Activated T-helper 17 cell treated with anti-CD3 and anti-CD28 coated beads, Interleukin-2, amount 50 U/mL, for 72 hours (primary cell): Measurements from ENCODE around the gene AP5Z1. TPM values are rescaled to one million over a fixed set of nuclear protein-coding genes. Genes with fewer than 3 reads are reported as not detected.

ENCODE experiments used
- ATAC-seq: fragments of 150-1000 bp; cut with Tn5 transposase; replicated peaks from 2 replicates; pipeline ENCODE4 v1.10.0; 2021; ENCODE audit warnings: mild to moderate bottlenecking, moderate library complexity
- H3K27ac Mint-ChIP-seq: one replicate; pipeline ENCODE4 v1.8.0; 2022; ENCODE audit warnings: mixed read lengths
- H3K27me3 Mint-ChIP-seq: one replicate; pipeline ENCODE4 v1.8.0; 2022; ENCODE audit warnings: mixed read lengths
- H3K36me3 Mint-ChIP-seq: one replicate; pipeline ENCODE4 v1.8.0; 2022; ENCODE audit warnings: low read depth, mild to moderate bottlenecking, mixed read lengths
- H3K4me1 Mint-ChIP-seq: one replicate; pipeline ENCODE4 v1.8.0; 2022; ENCODE audit warnings: mixed read lengths
- H3K4me3 Mint-ChIP-seq: one replicate; pipeline ENCODE4 v1.8.0; 2022; ENCODE audit warnings: mild to moderate bottlenecking, mixed read lengths
- H3K9me3 Mint-ChIP-seq: one replicate; pipeline ENCODE4 v1.8.0; 2022; ENCODE audit warnings: mixed read lengths
- total RNA-seq, 2 donors: library from RNA; stranded (reverse); gene quantifications; one replicate each; pipeline ENCODE4 v1.2.3, GENCODE V29; 2022

AP5Z1 gene
- total RNA-seq, 2 donors from 2014 or later = 38.7 to 51.9 TPM

DNA sequence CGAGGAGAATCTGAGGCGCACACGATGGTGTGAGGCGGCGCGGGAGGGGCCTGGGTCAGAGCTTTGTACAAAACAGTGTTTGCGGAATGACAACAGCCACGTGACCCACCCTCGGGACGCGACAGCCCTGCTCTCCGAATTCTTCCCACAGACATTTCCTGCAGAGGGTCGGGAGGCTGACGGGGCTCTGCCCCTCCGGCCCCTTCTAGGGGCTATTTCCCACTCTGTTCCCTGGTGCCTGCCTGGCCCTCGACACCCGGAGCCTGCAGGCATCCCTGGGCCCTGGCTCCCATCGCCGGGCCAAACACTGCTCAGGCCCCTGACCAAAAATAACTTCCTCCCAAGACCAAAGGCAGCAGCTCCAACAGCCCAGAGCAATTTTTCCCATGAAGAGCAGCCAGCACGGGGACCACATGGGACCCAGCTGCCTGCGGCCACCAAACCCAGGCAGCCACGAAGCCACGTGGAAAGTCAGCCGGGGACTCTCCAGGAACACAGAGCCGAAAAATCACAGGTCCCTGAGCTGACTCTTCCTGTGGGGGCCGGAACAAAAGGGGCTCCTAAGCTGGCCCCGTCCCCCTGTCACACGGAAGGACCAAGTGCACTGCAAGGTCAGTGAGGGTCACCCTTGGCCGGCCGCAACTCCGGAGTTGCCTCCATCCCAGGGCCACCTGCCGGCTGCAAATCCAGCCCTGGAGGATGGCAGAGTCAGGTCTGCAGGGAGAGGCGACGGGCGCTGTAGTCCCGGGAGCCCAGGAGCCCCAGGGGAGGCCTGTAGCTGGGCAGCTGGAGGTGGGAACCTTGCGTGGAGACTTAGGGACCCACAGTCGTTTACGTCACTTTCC lies 44.4 kb downstream of the AP5Z1 start:
- no peak overlapping the region for H3K4me3 Mint-ChIP-seq
- H3K36me3 Mint-ChIP-seq = no peaks in the 10 kb centered on the region
- no peak overlapping the region for H3K27ac Mint-ChIP-seq
- H3K27me3 Mint-ChIP-seq = peaks cover 7% of the 10 kb centered on the region
- ATAC-seq = no peak
- no peaks in the 10 kb centered on the region for H3K4me1 Mint-ChIP-seq
- no peaks in the 10 kb centered on the region for H3K9me3 Mint-ChIP-seq

GRCh38 chr7:4820405-4820966 lies 45.1 kb downstream of the AP5Z1 start:
- Mint-ChIP-seq H3K4me1 (no peaks in the 10 kb centered on the region), H3K36me3 (no peaks in the 10 kb centered on the region), H3K4me3 (no peak overlapping the region), H3K9me3 (no peaks in the 10 kb centered on the region), H3K27ac (no peak overlapping the region), H3K27me3 (peaks cover 6% of the 10 kb centered on the region)
- no peak for ATAC-seq

GRCh38 chr7:4820967-4821471 lies 45.6 kb downstream of the AP5Z1 start:
- no peak overlapping the region for H3K4me3 Mint-ChIP-seq
- H3K36me3 Mint-ChIP-seq = no peaks in the 10 kb centered on the region
- ATAC-seq = no peak
- H3K27me3 Mint-ChIP-seq = peaks cover 6% of the 10 kb centered on the region
- H3K9me3 Mint-ChIP-seq = no peaks in the 10 kb centered on the region
- H3K4me1 Mint-ChIP-seq = no peaks in the 10 kb centered on the region
- no peak overlapping the region for H3K27ac Mint-ChIP-seq

- no peak overlapping the region for H3K4me3 Mint-ChIP-seq
- ATAC-seq = no peak
- H3K9me3 Mint-ChIP-seq = no peaks in the 10 kb centered on the region
- H3K36me3 Mint-ChIP-seq = no peaks in the 10 kb centered on the region
- no peak overlapping the region for H3K27ac Mint-ChIP-seq
- peaks cover 6% of the 10 kb centered on the region for H3K27me3 Mint-ChIP-seq
- H3K4me1 Mint-ChIP-seq = no peaks in the 10 kb centered on the region
These were observed 47.3 kb downstream of the AP5Z1 start for GRCh38 chr7:4822677-4823076.

DNA sequence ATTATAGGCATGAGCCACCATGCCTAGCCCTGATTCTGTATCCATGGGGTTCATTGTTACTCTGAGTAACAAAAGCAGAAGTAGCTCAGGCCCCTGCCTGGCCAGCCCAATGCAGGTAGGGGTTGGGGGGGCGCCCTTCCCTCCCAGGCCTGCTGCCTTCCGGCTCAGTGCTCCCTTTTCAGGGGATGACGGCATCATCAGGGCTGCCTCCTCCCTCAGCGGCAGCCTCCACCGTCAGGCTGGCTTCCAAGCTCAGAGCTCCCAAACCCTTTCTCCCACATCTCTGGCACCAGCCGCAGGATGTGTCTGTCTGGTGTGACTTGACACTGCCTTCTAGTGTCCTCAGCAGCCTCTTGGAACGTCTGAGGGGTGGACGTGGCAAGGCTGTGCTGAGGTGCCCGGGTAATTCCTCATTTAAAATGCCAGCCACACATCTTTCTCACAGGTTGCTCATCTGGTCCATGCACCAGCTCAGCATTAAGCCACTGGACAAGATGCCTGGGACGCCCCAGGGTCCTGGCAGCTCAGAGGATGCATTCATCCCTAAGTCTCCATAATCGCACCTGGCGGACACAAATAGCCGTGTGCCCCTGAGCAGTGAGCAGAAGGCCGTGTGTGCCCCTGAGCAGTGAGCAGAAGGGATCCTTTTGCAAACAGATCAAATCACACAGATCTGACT lies 48.2 kb downstream of the AP5Z1 start:
- Mint-ChIP-seq H3K4me1 (no peaks in the 10 kb centered on the region), H3K27me3 (peaks cover 6% of the 10 kb centered on the region), H3K4me3 (no peak overlapping the region), H3K36me3 (no peaks in the 10 kb centered on the region), H3K27ac (no peak overlapping the region), H3K9me3 (no peaks in the 10 kb centered on the region)
- ATAC-seq = no peak

GRCh38 chr7:4824120-4824775 lies 48.8 kb downstream of the AP5Z1 start:
- H3K27ac Mint-ChIP-seq = no peak overlapping the region
- H3K4me3 Mint-ChIP-seq = no peak overlapping the region
- peaks cover 6% of the 10 kb centered on the region for H3K27me3 Mint-ChIP-seq
- H3K4me1 Mint-ChIP-seq = no peaks in the 10 kb centered on the region
- ATAC-seq = no peak
- H3K36me3 Mint-ChIP-seq = no peaks in the 10 kb centered on the region
- H3K9me3 Mint-ChIP-seq = no peaks in the 10 kb centered on the region

GRCh38 chr7:4825081-4825480 lies 49.7 kb downstream of the AP5Z1 start:
- H3K36me3 Mint-ChIP-seq = no peaks in the 10 kb centered on the region
- no peak overlapping the region for H3K27ac Mint-ChIP-seq
- H3K9me3 Mint-ChIP-seq = no peaks in the 10 kb centered on the region
- H3K4me3 Mint-ChIP-seq = no peak overlapping the region
- ATAC-seq = no peak
- peaks cover 6% of the 10 kb centered on the region for H3K27me3 Mint-ChIP-seq
- no peaks in the 10 kb centered on the region for H3K4me1 Mint-ChIP-seq

DNA sequence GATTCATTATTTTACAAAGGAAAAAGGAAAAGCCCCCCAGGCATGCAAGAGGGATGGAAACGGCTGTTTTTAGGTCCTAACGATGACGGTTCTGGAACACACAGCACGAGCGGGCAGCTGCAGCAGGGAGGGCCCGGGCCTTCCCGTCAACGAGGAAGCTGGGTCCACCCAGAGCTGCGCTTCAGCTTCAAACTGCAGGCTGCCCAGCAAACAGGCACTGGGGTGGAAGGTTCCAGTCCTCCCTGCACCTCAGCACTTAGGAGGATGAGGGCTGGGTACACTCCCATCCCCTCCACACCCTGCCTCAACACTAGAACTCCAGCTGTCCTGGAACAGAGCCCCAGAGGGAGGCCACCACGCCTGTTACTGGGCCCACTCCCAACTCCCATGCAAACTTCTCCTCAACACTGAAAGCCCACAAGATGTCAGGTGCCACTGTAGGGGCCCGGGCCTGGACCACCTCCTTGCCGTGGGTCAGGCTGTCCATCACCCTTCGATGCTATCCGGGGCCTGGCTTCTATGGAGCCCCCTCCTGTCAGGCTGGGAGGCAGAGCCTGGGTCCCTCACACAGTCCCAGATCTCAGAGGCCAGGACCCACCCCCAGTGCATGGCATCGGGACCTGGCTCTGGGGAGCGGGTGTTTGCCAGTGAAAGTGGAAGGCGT lies 53.4 kb downstream of the AP5Z1 start:
- ATAC-seq = no peak
- Mint-ChIP-seq H3K27ac (no peak overlapping the region), H3K4me1 (no peaks in the 10 kb centered on the region), H3K9me3 (no peaks in the 10 kb centered on the region), H3K36me3 (no peaks in the 10 kb centered on the region), H3K4me3 (no peak overlapping the region), H3K27me3 (no peaks in the 10 kb centered on the region)

GRCh38 chr7:4830176-4830575 lies 54.8 kb downstream of the AP5Z1 start:
- Mint-ChIP-seq H3K4me1 (no peaks in the 10 kb centered on the region), H3K36me3 (no peaks in the 10 kb centered on the region), H3K27ac (no peak overlapping the region), H3K9me3 (no peaks in the 10 kb centered on the region), H3K4me3 (no peak overlapping the region), H3K27me3 (no peaks in the 10 kb centered on the region)
- ATAC-seq = peak; percentile 72

DNA sequence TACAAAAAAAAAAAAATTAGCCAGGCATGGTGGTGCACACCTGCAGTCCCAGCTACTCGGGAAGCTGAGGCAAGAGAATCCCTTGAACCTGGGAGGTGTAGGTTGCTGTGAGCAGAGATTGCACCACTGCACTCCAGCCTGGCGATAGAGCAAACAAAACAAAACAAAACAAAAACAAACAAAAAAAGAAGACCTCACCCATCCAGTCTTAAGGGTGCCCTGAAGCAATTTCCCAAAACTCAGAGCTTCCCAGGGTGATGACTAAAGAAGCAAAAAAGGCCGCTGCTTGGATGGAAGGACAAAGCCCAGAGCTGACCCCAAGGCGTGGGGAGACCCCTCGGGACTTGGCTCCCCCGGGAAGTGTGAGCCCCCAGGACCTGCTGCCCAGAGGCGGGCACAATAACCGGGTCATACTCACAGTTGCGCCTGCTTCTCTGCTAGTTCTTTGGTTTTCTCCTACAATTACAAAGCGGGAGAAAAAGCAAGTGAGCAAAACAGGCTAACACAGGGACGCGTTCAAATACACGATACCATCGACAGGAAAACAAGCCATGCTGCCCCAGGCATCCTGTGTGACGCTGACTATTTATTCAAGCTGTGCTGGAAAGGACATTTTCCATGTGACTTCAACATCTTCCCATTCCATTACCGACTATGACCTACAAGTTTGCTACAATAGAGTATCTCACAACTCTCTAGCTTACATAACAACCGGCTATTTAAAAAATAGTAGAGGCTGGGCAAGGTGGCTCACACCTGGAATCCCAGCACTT lies 56.5 kb downstream of the AP5Z1 start:
- no peaks in the 10 kb centered on the region for H3K4me1 Mint-ChIP-seq
- H3K36me3 Mint-ChIP-seq = no peaks in the 10 kb centered on the region
- no peak overlapping the region for H3K27ac Mint-ChIP-seq
- H3K27me3 Mint-ChIP-seq = no peaks in the 10 kb centered on the region
- no peak overlapping the region for H3K4me3 Mint-ChIP-seq
- H3K9me3 Mint-ChIP-seq = no peaks in the 10 kb centered on the region
- ATAC-seq = no peak

- H3K4me1 Mint-ChIP-seq = no peaks in the 10 kb centered on the region
- no peaks in the 10 kb centered on the region for H3K36me3 Mint-ChIP-seq
- H3K9me3 Mint-ChIP-seq = no peaks in the 10 kb centered on the region
- no peak overlapping the region for H3K4me3 Mint-ChIP-seq
- ATAC-seq = no peak
- no peak overlapping the region for H3K27ac Mint-ChIP-seq
- peaks cover 4% of the 10 kb centered on the region for H3K27me3 Mint-ChIP-seq
These were observed 57.3 kb downstream of the AP5Z1 start for GRCh38 chr7:4832711-4833110.

- no peaks in the 10 kb centered on the region for H3K9me3 Mint-ChIP-seq
- no peak overlapping the region for H3K4me3 Mint-ChIP-seq
- H3K36me3 Mint-ChIP-seq = no peaks in the 10 kb centered on the region
- H3K4me1 Mint-ChIP-seq = no peaks in the 10 kb centered on the region
- H3K27me3 Mint-ChIP-seq = peaks cover 4% of the 10 kb centered on the region
- ATAC-seq = no peak
- no peak overlapping the region for H3K27ac Mint-ChIP-seq
These were observed 57.8 kb downstream of the AP5Z1 start for GRCh38 chr7:4833176-4833575.

DNA sequence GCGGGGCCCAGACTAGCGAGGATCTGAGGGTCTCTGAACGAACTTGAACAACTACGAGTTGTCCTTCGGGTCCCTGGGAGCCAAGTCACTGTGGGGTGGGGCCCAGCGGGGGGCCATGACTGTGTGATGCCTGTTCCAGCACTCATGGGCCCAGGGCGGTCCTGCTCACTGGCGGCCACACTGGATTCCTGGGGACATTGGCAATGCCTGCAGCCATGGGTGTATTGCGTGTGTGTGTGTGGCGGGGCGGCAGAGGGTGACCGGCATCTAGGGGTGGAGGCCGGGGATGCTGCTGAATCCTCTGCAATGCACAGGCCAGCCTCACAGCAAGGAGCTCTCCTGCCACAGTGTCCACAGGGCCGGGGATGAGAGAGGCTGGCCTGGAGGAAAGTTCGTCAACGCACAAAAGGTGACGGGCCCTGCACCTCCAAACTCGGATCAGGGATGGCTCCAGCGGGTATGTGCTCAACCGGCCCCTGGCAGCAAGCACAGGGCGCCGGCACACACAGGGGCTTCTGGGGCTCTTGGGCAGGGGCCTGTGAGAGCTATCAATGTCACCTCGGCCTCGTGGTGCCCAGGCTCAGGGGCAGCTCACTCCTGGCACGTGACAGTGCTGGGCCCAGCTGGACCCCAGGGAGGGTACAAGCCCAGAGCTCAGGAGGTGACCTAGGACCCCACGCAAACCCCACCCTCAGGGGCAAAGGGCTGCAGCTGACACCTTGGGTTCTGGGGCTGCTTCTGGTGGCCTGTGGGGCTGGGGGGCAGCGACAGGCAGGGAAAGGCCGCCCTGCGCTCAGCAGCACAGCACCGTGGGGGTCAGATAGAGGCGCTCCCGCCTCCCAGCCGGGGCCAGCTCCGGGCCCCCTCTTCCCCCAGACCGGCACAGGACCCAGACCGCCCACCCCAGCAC lies 58.5 kb downstream of the AP5Z1 start:
- Mint-ChIP-seq H3K27ac (no peak overlapping the region), H3K4me3 (no peak overlapping the region)
- ATAC-seq = no peak

More for the DNA sequence above, 58.5 kb downstream of the AP5Z1 start:
- Mint-ChIP-seq H3K4me1 (no peaks in the 10 kb centered on the region), H3K9me3 (no peaks in the 10 kb centered on the region), H3K36me3 (no peaks in the 10 kb centered on the region), H3K27me3 (peaks cover 4% of the 10 kb centered on the region)
